HEK293T (cell line): ENCODE measurements around the gene FAM98C.

Source experiments
- BHLHE40 ChIP-seq: fragments of 450-650 bp; IDR thresholded peaks from 2 replicates; pipeline ENCODE4 v1.6.1; 2016; ENCODE audit warnings: mild to moderate bottlenecking, moderate library complexity, borderline replicate concordance
- ELF4 ChIP-seq: fragments of 450-650 bp; IDR thresholded peaks from 2 replicates; pipeline ENCODE4 v1.6.1; 2017; ENCODE audit warnings: antibody characterized with exemption
- FOXA1 ChIP-seq: fragments of 450-650 bp; IDR thresholded peaks from 2 replicates; pipeline ENCODE4 v1.6.1; 2016; ENCODE audit warnings: mild to moderate bottlenecking
- FOXM1 ChIP-seq: fragments of 450-650 bp; IDR thresholded peaks from 2 replicates; pipeline ENCODE4 v1.6.1; 2017; ENCODE audit warnings: mild to moderate bottlenecking, borderline replicate concordance
- HDGF ChIP-seq: fragments of 450-650 bp; IDR thresholded peaks from 2 replicates; pipeline ENCODE4 v1.6.1; 2017; ENCODE audit warnings: antibody characterized with exemption, borderline replicate concordance
- NFRKB ChIP-seq: fragments of 450-650 bp; IDR thresholded peaks from 2 replicates; pipeline ENCODE4 v1.6.1; 2016; ENCODE audit warnings: mild to moderate bottlenecking, moderate library complexity
- SP1 ChIP-seq: fragments of 450-650 bp; IDR thresholded peaks from 2 replicates; pipeline ENCODE4 v1.6.1; 2017
- SUZ12 ChIP-seq: fragments of 450-650 bp; IDR thresholded peaks from 2 replicates; pipeline ENCODE4 v1.6.1; 2016; ENCODE audit warnings: mild to moderate bottlenecking
- TARDBP ChIP-seq: fragments of 450-650 bp; IDR thresholded peaks from 2 replicates; pipeline ENCODE4 v1.6.1; 2016

DNA sequence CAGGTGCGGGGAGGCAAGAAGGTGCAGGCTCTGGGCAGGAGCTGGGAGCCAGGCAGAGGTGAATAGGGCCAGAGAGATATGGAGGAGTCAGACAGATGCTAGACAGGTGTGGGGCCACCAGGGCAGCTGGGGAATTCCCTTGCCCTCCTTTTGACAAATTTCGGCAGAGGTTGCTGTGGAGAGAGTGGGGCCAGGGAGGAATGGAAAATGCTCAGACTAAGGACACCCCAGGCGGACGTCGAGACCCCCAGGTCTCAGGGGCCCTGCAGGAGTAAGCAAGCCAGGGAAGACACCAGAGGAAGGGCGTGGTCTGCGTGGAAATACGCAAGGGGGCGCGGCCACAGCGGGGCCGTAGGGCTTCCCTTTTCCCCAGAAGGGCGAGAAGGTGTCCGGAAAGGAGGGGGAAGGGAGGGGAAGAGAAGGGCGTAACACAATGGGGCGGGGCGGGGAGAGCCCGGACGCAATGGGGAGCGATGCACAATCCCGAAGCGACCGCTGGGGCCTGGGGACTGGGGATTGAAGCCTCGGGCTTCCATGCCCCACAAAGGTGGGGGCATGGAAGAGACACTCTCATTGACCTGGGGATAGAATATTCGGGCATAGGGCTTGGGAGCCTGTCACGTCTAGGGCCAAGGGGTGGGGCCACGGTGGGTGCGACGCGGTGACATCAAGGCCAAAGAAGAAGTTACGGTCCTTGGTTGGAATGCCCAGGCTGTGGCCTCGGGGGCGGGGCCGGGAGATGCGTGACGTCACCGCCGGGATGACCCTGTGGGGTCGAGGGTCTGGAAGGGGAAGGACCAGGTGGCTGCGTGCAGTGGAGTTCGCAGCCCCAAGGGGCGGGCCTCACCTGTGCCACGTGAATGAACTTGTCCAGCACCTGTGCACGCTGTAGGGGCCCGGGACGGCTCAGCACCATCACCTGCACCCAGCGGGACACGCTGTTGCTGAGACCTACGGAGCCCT lies 14.9 kb downstream of the FAM98C start:
- TF ChIP-seq SP1: no peak
- TF ChIP-seq FOXM1: no peak
- no peak for TF ChIP-seq SUZ12
- TF ChIP-seq FOXA1: no peak
- no peak for TF ChIP-seq ELF4
- no peak for TF ChIP-seq NFRKB
- TF ChIP-seq TARDBP: no peak
- no peak for TF ChIP-seq HDGF
- no peak for TF ChIP-seq BHLHE40
